ENCODE data around the gene RPLP1. TPM values are rescaled to one million over a fixed set of nuclear protein-coding genes. Genes with fewer than 3 reads are reported as not detected.
A peak's percentile ranks its signal among the peaks of the same experiment; 100 is the strongest.

The RPLP1 gene
- total RNA-seq, 1 experiment from 2014 or later, result 1,613 TPM

- intact Hi-C loops (cut with micrococcal nuclease; ENCODE audit: unreplicated experiment), result loop anchor here (5.0 kb wide), 1 partner anchor 355 kb away; no protein-coding TSS in a partner anchor
- no TSS peak for BruUV-seq (replicated peaks)
Measured at GRCh38 chr15:69412274-69412673, 40.3 kb upstream of the RPLP1 start.

GRCh38 chr15:69412701-69413100, 39.9 kb upstream of the RPLP1 start:
- ChIA-PET CTCF (no interaction called here), POLR2A (ENCODE audit: low non-redundant PET) (no interaction called here)
- Histone ChIP-seq H3K4me3 (ENCODE audit: low read depth, low read length, poor library complexity, severe bottlenecking) (no peak overlapping the region), H3K9me3 (ENCODE audit: low read depth, low read length, poor library complexity, severe bottlenecking) (no peaks in the 10 kb centered on the region), H3K4me1 (ENCODE audit: insufficient read depth, low read length, poor library complexity, severe bottlenecking) (peaks cover 7% of the 10 kb centered on the region), H3K27me3 (replicated peaks; ENCODE audit: insufficient read depth, low read depth, low read length, poor library complexity) (no peaks in the 10 kb centered on the region), H3K27ac (ENCODE audit: low read depth, low read length, poor library complexity, severe bottlenecking) (no peak overlapping the region), H3K36me3 (ENCODE audit: insufficient read depth, low read length, poor library complexity, severe bottlenecking) (peaks cover 17% of the 10 kb centered on the region)
- BruUV-seq (replicated peaks), result no TSS peak
- TF ChIP-seq CTCF (conservative IDR thresholded peaks at IDR 0.05; ENCODE audit: low read depth, low read length), result no peak
- TF ChIP-seq EZH2 (IDR thresholded peaks at IDR 0.05; ENCODE audit: borderline replicate concordance, low read depth, low read length, poor library complexity, severe bottlenecking), result no peak
- no peak for DNase-seq (ENCODE audit: low spot score)
- intact Hi-C loops (cut with micrococcal nuclease; ENCODE audit: unreplicated experiment), result loop anchor here (5.0 kb wide), 1 partner anchor 355 kb away; no protein-coding TSS in a partner anchor

More at GRCh38 chr15:69412274-69412673, 40.3 kb upstream of the RPLP1 start:
- no peak overlapping the region for H3K27ac ChIP-seq (ENCODE audit: low read depth, low read length, poor library complexity, severe bottlenecking)
- ChIA-PET CTCF (no interaction called here), POLR2A (ENCODE audit: low non-redundant PET) (no interaction called here)
- no peaks in the 10 kb centered on the region for H3K9me3 ChIP-seq (ENCODE audit: low read depth, low read length, poor library complexity, severe bottlenecking)
- H3K27me3 ChIP-seq (replicated peaks; ENCODE audit: insufficient read depth, low read depth, low read length, poor library complexity), result no peaks in the 10 kb centered on the region
- peaks cover 7% of the 10 kb centered on the region for H3K4me1 ChIP-seq (ENCODE audit: insufficient read depth, low read length, poor library complexity, severe bottlenecking)
- no peak for TF ChIP-seq EZH2 (IDR thresholded peaks at IDR 0.05; ENCODE audit: borderline replicate concordance, low read depth, low read length, poor library complexity, severe bottlenecking)
- no peak for TF ChIP-seq CTCF (conservative IDR thresholded peaks at IDR 0.05; ENCODE audit: low read depth, low read length)
- H3K4me3 ChIP-seq (ENCODE audit: low read depth, low read length, poor library complexity, severe bottlenecking), result no peak overlapping the region
- DNase-seq (ENCODE audit: low spot score), result no peak
- peaks cover 13% of the 10 kb centered on the region for H3K36me3 ChIP-seq (ENCODE audit: insufficient read depth, low read length, poor library complexity, severe bottlenecking)

GRCh38 chr15:69413822-69414700, 38.6 kb upstream of the RPLP1 start, which contains the start of gene KIF23:
Gene KIF23 (plus strand): TSS chr15:69414349. CDS start chr15:69414466, 117 bp downstream.
- H3K4me1 ChIP-seq (ENCODE audit: insufficient read depth, low read length, poor library complexity, severe bottlenecking), result peaks cover 7% of the 10 kb centered on the region
- H3K27me3 ChIP-seq (replicated peaks; ENCODE audit: insufficient read depth, low read depth, low read length, poor library complexity), result no peaks in the 10 kb centered on the region
- TF ChIP-seq EZH2 (IDR thresholded peaks at IDR 0.05; ENCODE audit: borderline replicate concordance, low read depth, low read length, poor library complexity, severe bottlenecking), result no peak
- no peak for TF ChIP-seq CTCF (conservative IDR thresholded peaks at IDR 0.05; ENCODE audit: low read depth, low read length)
- peak within 1 kb of the TSS; percentile 98 for H3K4me3 ChIP-seq (ENCODE audit: low read depth, low read length, poor library complexity, severe bottlenecking)
- DNase-seq (ENCODE audit: low spot score), result peak; percentile 96
- intact Hi-C loops (cut with micrococcal nuclease; ENCODE audit: unreplicated experiment), result loop anchor here (5.0 kb wide), 1 partner anchor 357 kb away; no protein-coding TSS in a partner anchor
- ChIA-PET CTCF (interaction anchor here (0.9 kb wide), 1 partner anchor 355 kb away, joined by 5 read pairs; no protein-coding TSS in a partner anchor), POLR2A (ENCODE audit: low non-redundant PET) (no interaction called here)
- peak within 1 kb of the TSS; percentile 95 for H3K27ac ChIP-seq (ENCODE audit: low read depth, low read length, poor library complexity, severe bottlenecking)
- H3K36me3 ChIP-seq (ENCODE audit: insufficient read depth, low read length, poor library complexity, severe bottlenecking), result peaks cover 31% of the 10 kb centered on the region
- H3K9me3 ChIP-seq (ENCODE audit: low read depth, low read length, poor library complexity, severe bottlenecking), result no peaks in the 10 kb centered on the region
- TSS peak; percentile 70 for BruUV-seq (replicated peaks)
